Measurements from ENCODE around the gene CAMTA1. TPM values are rescaled to one million over a fixed set of nuclear protein-coding genes. Genes with fewer than 3 reads are reported as not detected.

The CAMTA1 gene
- total RNA-seq, 1 donor from 2014 or later: 115 TPM

- no peak for DNase-seq
These were observed 839.6 kb downstream of the CAMTA1 start for GRCh38 chr1:7624791-7625355.

- no peak for DNase-seq
These were observed 840.1 kb downstream of the CAMTA1 start for GRCh38 chr1:7625401-7625800.

GRCh38 chr1:7628273-7628672, 843.0 kb downstream of the CAMTA1 start:
- DNase-seq: no peak

- no peak for DNase-seq
These were observed 843.8 kb downstream of the CAMTA1 start for GRCh38 chr1:7629011-7629410.

GRCh38 chr1:7629465-7630195, 844.4 kb downstream of the CAMTA1 start:
- DNase-seq: no peak

GRCh38 chr1:7630378-7630777, 845.1 kb downstream of the CAMTA1 start:
- DNase-seq: no peak

GRCh38 chr1:7632176-7632575, 846.9 kb downstream of the CAMTA1 start:
- DNase-seq: no peak

- DNase-seq: no peak
These were observed 847.4 kb downstream of the CAMTA1 start for GRCh38 chr1:7632681-7633080.

- no peak for DNase-seq
These were observed 848.4 kb downstream of the CAMTA1 start for GRCh38 chr1:7633506-7634245.

GRCh38 chr1:7634546-7635240, 849.4 kb downstream of the CAMTA1 start:
- DNase-seq: no peak

- DNase-seq: no peak
These were observed 851.7 kb downstream of the CAMTA1 start for GRCh38 chr1:7636795-7637526.

- no peak for DNase-seq
These were observed 852.8 kb downstream of the CAMTA1 start for GRCh38 chr1:7638078-7638477.

GRCh38 chr1:7639435-7640131, 854.3 kb downstream of the CAMTA1 start:
- DNase-seq: no peak

GRCh38 chr1:7640350-7640749, 855.1 kb downstream of the CAMTA1 start:
- DNase-seq: no peak

- DNase-seq: no peak
These were observed 855.8 kb downstream of the CAMTA1 start for GRCh38 chr1:7640920-7641585.

- no peak for DNase-seq
These were observed 856.5 kb downstream of the CAMTA1 start for GRCh38 chr1:7641587-7642417.

- DNase-seq: no peak
These were observed 857.1 kb downstream of the CAMTA1 start for GRCh38 chr1:7642418-7642704.

GRCh38 chr1:7642781-7643529, 857.7 kb downstream of the CAMTA1 start:
- DNase-seq: no peak

- DNase-seq: no peak
These were observed 858.3 kb downstream of the CAMTA1 start for GRCh38 chr1:7643530-7643929.

- DNase-seq: no peak
These were observed 858.8 kb downstream of the CAMTA1 start for GRCh38 chr1:7644086-7644485.

All from occipital lobe (tissue), 2 donors.